GM18502 (cell line): ENCODE data around the gene RAB7B.

Experiments used
- ATAC-seq: cut with Tn5 transposase; IDR thresholded peaks from one replicate; pipeline ENCODE4 v1.9.1; 2021; ENCODE audit warnings: mild to moderate bottlenecking; ENCODE audit not compliant: unreplicated experiment, poor library complexity

The RAB7B gene

GRCh38 chr1:206023695-206024094 is 20.5 kb upstream of the RAB7B start, which contains the start of gene CTSE:
Gene CTSE, minus strand, starts transcription at chr1:206023895. Its CDS starts 104 bp downstream, at chr1:206023791.
- ATAC-seq = no peak

GRCh38 chr1:206022766-206023165 is 19.6 kb upstream of the RAB7B start:
- no peak for ATAC-seq

- no peak for ATAC-seq
These were observed 18.6 kb upstream of the RAB7B start for GRCh38 chr1:206021626-206022365.

GRCh38 chr1:206021008-206021625 is 17.9 kb upstream of the RAB7B start:
- no peak for ATAC-seq

- no peak for ATAC-seq
These were observed 17.3 kb upstream of the RAB7B start for GRCh38 chr1:206020393-206021007.

GRCh38 chr1:206015071-206015470 is 11.9 kb upstream of the RAB7B start:
- no peak for ATAC-seq

- no peak for ATAC-seq
These were observed 11.4 kb upstream of the RAB7B start for GRCh38 chr1:206014601-206015000.

- ATAC-seq = no peak
These were observed 10.0 kb upstream of the RAB7B start for GRCh38 chr1:206013026-206013795.

GRCh38 chr1:206012086-206012859 is 9.1 kb upstream of the RAB7B start:
- ATAC-seq = peak; percentile 98

- no peak for ATAC-seq
These were observed 7.9 kb upstream of the RAB7B start for GRCh38 chr1:206011057-206011456.

- no peak for ATAC-seq
These were observed 6.9 kb upstream of the RAB7B start for GRCh38 chr1:206010060-206010459.

- no peak for ATAC-seq
These were observed 3.8 kb upstream of the RAB7B start for GRCh38 chr1:206006946-206007345.

- no peak for ATAC-seq
These were observed 2.6 kb upstream of the RAB7B start for GRCh38 chr1:206005778-206006180.

GRCh38 chr1:206005234-206005633 is 2.0 kb upstream of the RAB7B start:
- no peak for ATAC-seq

GRCh38 chr1:206004826-206005225 is 1.6 kb upstream of the RAB7B start:
- no peak for ATAC-seq

- ATAC-seq = no peak
These were observed 932 bp upstream of the RAB7B start for GRCh38 chr1:206003854-206004800.

- no peak for ATAC-seq
These were observed 1.0 kb downstream of the RAB7B start for GRCh38 chr1:206002160-206002559.

- no peak for ATAC-seq
These were observed 1.7 kb downstream of the RAB7B start for GRCh38 chr1:206001476-206001888.
